K562 (cell line): ENCODE measurements around the gene CCDC195.

Experiments used
- ATF3 ChIP-seq, 2 experiments: fragments of 450-650 bp in 1 of 2; sonication (generic) in 1 of 2; formaldehyde crosslinking in 1 of 2; IDR thresholded peaks in 1 of 2; conservative IDR thresholded peaks in 1 of 2; 2 replicates each; pipeline versions ENCODE4 v1.6.1 to v1.8.1; 2016 to 2023; ENCODE audit warnings: mild to moderate bottlenecking in 2 of 2, moderate library complexity in 2 of 2, inconsistent platforms in 1 of 2, missing genetic modification reagents in 1 of 2
- CREM ChIP-seq: IDR thresholded peaks from 2 replicates; pipeline ENCODE4 v1.6.1; 2014; ENCODE audit warnings: antibody characterized with exemption, low read depth
- GATAD2B ChIP-seq: fragments of 450-650 bp; IDR thresholded peaks from 2 replicates; pipeline ENCODE4 v1.6.1; 2017; ENCODE audit warnings: mild to moderate bottlenecking, borderline replicate concordance
- MBD1 ChIP-seq: fragments of 250-450 bp; sonication (Bioruptor Pico); IDR thresholded peaks from 2 replicates; pipeline ENCODE4 v1.8.0; 2022; ENCODE audit warnings: inconsistent platforms
- MCM5 ChIP-seq: fragments of 450-650 bp; IDR thresholded peaks from 2 replicates; pipeline ENCODE4 v1.6.1; 2016; ENCODE audit warnings: low read depth
- POLR2A ChIP-seq: fragments of 450-650 bp; conservative IDR thresholded peaks from 2 replicates; pipeline ENCODE4 v1.6.1; 2016
- PTTG1 ChIP-seq: fragments of 450-650 bp; IDR thresholded peaks from 2 replicates; pipeline ENCODE4 v1.6.1; 2016; ENCODE audit warnings: low read depth, mild to moderate bottlenecking, missing genetic modification characterization, missing compliant biosample characterization
- TEAD4 ChIP-seq, 2 experiments: sonication (generic) in 1 of 2; formaldehyde crosslinking in 1 of 2; IDR thresholded peaks; 2 replicates each; pipeline versions ENCODE4 v1.6.1 to v1.8.0; 2012 to 2022; ENCODE audit warnings: borderline replicate concordance in 1 of 2, inconsistent platforms in 1 of 2, low read length in 1 of 2, mild to moderate bottlenecking in 1 of 2, missing genetic modification reagents in 1 of 2
- THAP7 ChIP-seq: fragments of 250-450 bp; sonication (Bioruptor Pico); IDR thresholded peaks from 2 replicates; pipeline ENCODE4 v1.5.0; 2021
- USF1 ChIP-seq: sonication (generic); formaldehyde crosslinking; IDR thresholded peaks from 2 replicates; pipeline ENCODE4 v1.9.0; 2022; ENCODE audit warnings: mild to moderate bottlenecking, missing genetic modification reagents
- XRCC3 ChIP-seq: fragments of 450-650 bp; IDR thresholded peaks from 2 replicates; pipeline ENCODE4 v1.6.1; 2017; ENCODE audit warnings: mild to moderate bottlenecking, moderate library complexity
- ZNF232 ChIP-seq: sonication (generic); formaldehyde crosslinking; IDR thresholded peaks from 2 replicates; pipeline ENCODE4 v1.8.0; 2022; ENCODE audit warnings: mild to moderate bottlenecking, missing genetic modification reagents

GRCh38 chr2:224691563-224691962 is 24.6 kb downstream of the CCDC195 start:
- TF ChIP-seq TEAD4 (IDR thresholded peaks at IDR 0.05; ENCODE audit: low read length) (no peak), TEAD4 (CRISPR knock-in tag; IDR thresholded peaks at IDR 0.05; ENCODE audit: borderline replicate concordance) (no peak), CREM (no peak), ZNF232 (no peak), PTTG1 (tag) (no peak), ATF3 (IDR thresholded peaks at IDR 0.05) (no peak), ATF3 (CRISPR knock-in tag; conservative IDR thresholded peaks at IDR 0.05) (no peak), POLR2A (no peak), XRCC3 (no peak), MBD1 (CRISPR knock-in tag) (no peak), THAP7 (CRISPR knock-in tag) (no peak), MCM5 (no peak), GATAD2B (no peak), USF1 (CRISPR knock-in tag) (no peak)
